Mesenchymal stem cell (in vitro differentiated cells and primary cell): ENCODE measurements around the gene PCSK6.

Experiments used
- DNase-seq: peaks from one replicate; pipeline ENCODE4 v3.0.0-alpha.2; 2013
- H2AFZ ChIP-seq: one replicate; pipeline ENCODE4 v1.6.1; 2013; ENCODE audit warnings: low read depth, mild to moderate bottlenecking, control low read depth, inconsistent platforms, low read length, moderate library complexity
- H2AK5ac ChIP-seq: 2 replicates; pipeline ENCODE4 v1.6.1; 2013; ENCODE audit warnings: low read length, moderate library complexity, mild to moderate bottlenecking, inconsistent platforms; ENCODE audit not compliant: severe bottlenecking
- H2BK120ac ChIP-seq: one replicate; pipeline ENCODE4 v1.6.1; 2013; ENCODE audit warnings: low read depth, mild to moderate bottlenecking, inconsistent platforms, low read length, moderate library complexity
- H2BK12ac ChIP-seq, 2 experiments: one replicate each; pipeline ENCODE4 v1.6.1; 2013; ENCODE audit warnings: inconsistent platforms in 2 of 2, low read length in 2 of 2, mild to moderate bottlenecking in 2 of 2, moderate library complexity in 2 of 2, control low read depth in 1 of 2
- H2BK15ac ChIP-seq: one replicate; pipeline ENCODE4 v1.6.1; 2013; ENCODE audit warnings: mild to moderate bottlenecking, low read depth, inconsistent platforms; ENCODE audit not compliant: poor library complexity, severe bottlenecking
- H2BK5ac ChIP-seq: 2 replicates; pipeline ENCODE4 v1.6.1; 2013; ENCODE audit warnings: low read depth, mild to moderate bottlenecking, low read length, control low read depth, inconsistent platforms; ENCODE audit not compliant: poor library complexity, severe bottlenecking
- H3K14ac ChIP-seq, 2 experiments: one replicate each; pipeline ENCODE4 v1.6.1; 2013; ENCODE audit warnings: inconsistent platforms in 2 of 2, low read length in 2 of 2, control low read depth in 1 of 2, mild to moderate bottlenecking in 1 of 2, moderate library complexity in 1 of 2
- H3K18ac ChIP-seq, 2 experiments: one replicate each; pipeline ENCODE4 v1.6.1; 2013; ENCODE audit warnings: inconsistent platforms in 2 of 2, low read length in 2 of 2, control low read depth in 1 of 2, low read depth in 1 of 2, mild to moderate bottlenecking in 1 of 2
- H3K23ac ChIP-seq, 2 experiments: one replicate each; pipeline ENCODE4 v1.6.1; 2013; ENCODE audit warnings: inconsistent platforms in 2 of 2, low read length in 2 of 2, mild to moderate bottlenecking in 2 of 2, moderate library complexity in 2 of 2, control low read depth in 1 of 2
- H3K27ac ChIP-seq: 2 replicates; pipeline ENCODE4 v1.5.1; 2013; ENCODE audit warnings: mild to moderate bottlenecking, moderate library complexity, low read length, control low read depth, inconsistent platforms; ENCODE audit not compliant: poor library complexity, severe bottlenecking
- H3K27me3 ChIP-seq, 2 experiments: 2 replicates each; pipeline versions ENCODE4 v1.6.1 to v1.7.0; 2013; ENCODE audit warnings: low read length in 2 of 2, mild to moderate bottlenecking in 2 of 2, moderate library complexity in 2 of 2, control low read depth in 1 of 2, inconsistent platforms in 1 of 2; ENCODE audit not compliant: control insufficient read depth in 1 of 2, insufficient read depth in 1 of 2
- H3K36me3 ChIP-seq, 2 experiments: 2 replicates each; pipeline versions ENCODE4 v1.6.1 to v1.7.0; 2013; ENCODE audit warnings: low read length in 2 of 2, control low read depth in 1 of 2, inconsistent platforms in 1 of 2, low read depth in 1 of 2, mild to moderate bottlenecking in 1 of 2; ENCODE audit not compliant: insufficient read depth in 2 of 2, control insufficient read depth in 1 of 2
- H3K4ac ChIP-seq, 2 experiments: one replicate each; pipeline ENCODE4 v1.6.1; 2013; ENCODE audit warnings: inconsistent platforms in 2 of 2, low read length in 2 of 2, mild to moderate bottlenecking in 2 of 2, moderate library complexity in 2 of 2, control low read depth in 1 of 2, low read depth in 1 of 2
- H3K4me1 ChIP-seq: 2 replicates; pipeline ENCODE4 v1.6.1; 2013; ENCODE audit warnings: low read depth, low read length, control low read depth; ENCODE audit not compliant: control insufficient read depth, insufficient read depth
- H3K4me2 ChIP-seq: 2 replicates; pipeline ENCODE4 v1.6.1; 2013; ENCODE audit warnings: low read length, mild to moderate bottlenecking, inconsistent platforms; ENCODE audit not compliant: poor library complexity, severe bottlenecking
- H3K4me3 ChIP-seq, 2 experiments: 2 replicates each; pipeline versions ENCODE4 v1.5.1 to v1.7.0; 2013; ENCODE audit warnings: low read length in 2 of 2, mild to moderate bottlenecking in 2 of 2, control low read depth in 1 of 2, low read depth in 1 of 2; ENCODE audit not compliant: insufficient read depth in 1 of 2
- H3K79me1 ChIP-seq: replicated peaks from 2 replicates; pipeline ENCODE4 v1.6.1; 2013; ENCODE audit warnings: mild to moderate bottlenecking, control low read depth, low read length, inconsistent platforms; ENCODE audit not compliant: poor library complexity, severe bottlenecking
- H3K9ac ChIP-seq: 2 replicates; pipeline ENCODE4 v1.7.0; 2013; ENCODE audit warnings: mild to moderate bottlenecking, low read length, moderate library complexity
- H3K9me3 ChIP-seq: 2 replicates; pipeline ENCODE4 v1.7.0; 2013; ENCODE audit warnings: mild to moderate bottlenecking, low read length; ENCODE audit not compliant: control insufficient read depth
- H4K8ac ChIP-seq: one replicate; pipeline ENCODE4 v1.6.1; 2013; ENCODE audit warnings: inconsistent platforms, mild to moderate bottlenecking, low read length, moderate library complexity
- H4K91ac ChIP-seq: one replicate; pipeline ENCODE4 v1.6.1; 2013; ENCODE audit warnings: mild to moderate bottlenecking, low read length, inconsistent platforms
- WGBS: methylation state at CpG from one replicate; pipeline ENCODE4 v1.1.7; 2013; ENCODE audit warnings: mixed read lengths; 5-methylcytosine and 5-hydroxymethylcytosine counted together

Gene PCSK6

GRCh38 chr15:101536875-101537405 is 47.4 kb upstream of the PCSK6 start:
- H3K4me1 ChIP-seq = no peaks in the 10 kb centered on the region
- peak overlapping the region in 1 of 2 experiments; percentile 13 for H3K18ac ChIP-seq
- no peaks in the 10 kb centered on the region for H3K79me1 ChIP-seq
- no peak overlapping the region for H2AFZ ChIP-seq
- no peak overlapping the region for H3K23ac ChIP-seq
- H3K9me3 ChIP-seq = peaks cover 4% of the 10 kb centered on the region
- H2BK15ac ChIP-seq = peak overlapping the region; percentile 13
- peak overlapping the region in 1 of 2 experiments; percentile 67 for H3K4ac ChIP-seq
- H3K4me3 ChIP-seq = no peak overlapping the region
- peak overlapping the region; percentile 65 for H4K8ac ChIP-seq
- no peak for DNase-seq
- no peak overlapping the region for H3K9ac ChIP-seq
- H3K4me2 ChIP-seq = no peak overlapping the region
- H2BK120ac ChIP-seq = peak overlapping the region; percentile 39
- H3K14ac ChIP-seq = no peak overlapping the region
- H2BK5ac ChIP-seq = no peak overlapping the region
- no peak overlapping the region for H3K27ac ChIP-seq
- H4K91ac ChIP-seq = peak overlapping the region; percentile 78
- peaks cover 13 to 28% of the 10 kb centered on the region in 2 experiments for H3K27me3 ChIP-seq
- no peak overlapping the region for H2AK5ac ChIP-seq
- 87% methylated on average over 19 of the region's 20 CpGs for WGBS
- no peaks in the 10 kb centered on the region for H3K36me3 ChIP-seq
- peak overlapping the region in 1 of 2 experiments; percentile 16 for H2BK12ac ChIP-seq

- Histone ChIP-seq H3K23ac (no peak overlapping the region), H3K36me3 (no peaks in the 10 kb centered on the region), H2BK12ac (peak overlapping the region; percentile 47 to 67), H3K9me3 (peaks cover 4% of the 10 kb centered on the region), H3K4me2 (no peak overlapping the region), H3K27ac (no peak overlapping the region), H4K91ac (peak overlapping the region; percentile 76), H3K14ac (no peak overlapping the region), H3K4me1 (no peaks in the 10 kb centered on the region), H3K18ac (peak overlapping the region in 1 of 2 experiments; percentile 51), H2BK120ac (peak overlapping the region; percentile 39), H3K79me1 (no peaks in the 10 kb centered on the region), H3K4ac (peak overlapping the region in 1 of 2 experiments; percentile 67), H2BK15ac (peak overlapping the region; percentile 30), H2AFZ (no peak overlapping the region), H3K9ac (no peak overlapping the region), H3K4me3 (no peak overlapping the region), H2AK5ac (no peak overlapping the region), H3K27me3 (peaks cover 13 to 31% of the 10 kb centered on the region in 2 experiments), H2BK5ac (no peak overlapping the region), H4K8ac (no peak overlapping the region)
- WGBS = 86% methylated on average over 24 of the region's 24 CpGs
- DNase-seq = no peak
These were observed 46.8 kb upstream of the PCSK6 start for GRCh38 chr15:101536166-101536874.

DNA sequence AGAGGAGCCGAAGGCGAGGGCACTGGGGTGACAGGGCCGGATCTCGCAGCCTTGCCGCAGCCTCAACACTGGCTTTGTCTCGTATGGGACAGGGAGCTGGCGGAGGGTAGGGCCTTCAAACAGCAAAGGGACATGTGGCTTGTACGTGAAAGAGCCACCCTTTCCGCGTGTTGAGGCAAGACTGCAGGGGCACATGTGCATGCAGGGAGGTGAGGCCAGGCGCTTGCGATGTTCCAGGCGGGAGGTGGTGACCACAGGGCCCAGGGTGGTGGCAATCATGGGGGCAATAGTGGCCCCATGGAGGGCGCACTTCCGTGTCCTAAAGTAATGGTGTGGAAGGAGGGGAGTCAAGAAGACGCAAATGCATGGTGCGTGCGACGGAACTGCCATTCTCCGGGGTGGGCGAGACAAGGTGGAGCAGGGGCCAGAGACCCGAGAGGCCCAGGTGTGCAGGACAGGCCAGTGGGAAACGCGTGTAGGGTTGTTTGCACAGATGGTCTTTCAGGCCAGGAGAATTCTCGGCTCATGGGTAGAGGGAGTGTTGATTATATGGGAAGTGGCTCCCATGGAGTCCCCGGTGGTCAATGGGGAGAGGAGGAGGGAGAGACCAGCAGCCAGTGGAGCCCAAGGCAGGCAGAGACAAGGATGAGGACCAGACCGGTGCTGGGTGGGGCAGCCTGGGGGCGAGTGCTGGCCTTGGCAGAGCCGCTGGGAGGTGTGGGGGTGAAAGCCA is 45.8 kb upstream of the PCSK6 start:
- H2AK5ac ChIP-seq = no peak overlapping the region
- DNase-seq = no peak
- H2BK5ac ChIP-seq = no peak overlapping the region
- H3K9me3 ChIP-seq = peaks cover 4% of the 10 kb centered on the region
- no peak overlapping the region for H4K8ac ChIP-seq
- H2BK120ac ChIP-seq = peak overlapping the region; percentile 11
- no peak overlapping the region for H3K9ac ChIP-seq
- no peak overlapping the region for H3K27ac ChIP-seq
- no peak overlapping the region for H2AFZ ChIP-seq
- H3K23ac ChIP-seq = no peak overlapping the region
- peaks cover 16 to 36% of the 10 kb centered on the region in 2 experiments for H3K27me3 ChIP-seq
- no peaks in the 10 kb centered on the region for H3K36me3 ChIP-seq
- no peak overlapping the region for H3K4me3 ChIP-seq
- H3K18ac ChIP-seq = peak overlapping the region in 1 of 2 experiments; percentile 6
- H4K91ac ChIP-seq = peak overlapping the region; percentile 78
- H2BK12ac ChIP-seq = peak overlapping the region; percentile 21 to 25
- no peak overlapping the region for H3K4ac ChIP-seq
- H3K4me1 ChIP-seq = peaks cover 2% of the 10 kb centered on the region
- no peak overlapping the region for H2BK15ac ChIP-seq
- 95% methylated on average over 29 of the region's 29 CpGs for WGBS
- H3K4me2 ChIP-seq = no peak overlapping the region
- no peaks in the 10 kb centered on the region for H3K79me1 ChIP-seq
- no peak overlapping the region for H3K14ac ChIP-seq

GRCh38 chr15:101534376-101534970 is 45.0 kb upstream of the PCSK6 start:
- H3K9ac ChIP-seq = no peak overlapping the region
- H2AK5ac ChIP-seq = no peak overlapping the region
- no peak overlapping the region for H3K14ac ChIP-seq
- no peak overlapping the region for H2AFZ ChIP-seq
- H3K27me3 ChIP-seq = peaks cover 16 to 36% of the 10 kb centered on the region in 2 experiments
- H2BK15ac ChIP-seq = no peak overlapping the region
- no peak overlapping the region for H2BK12ac ChIP-seq
- no peaks in the 10 kb centered on the region for H3K79me1 ChIP-seq
- no peak overlapping the region for H4K8ac ChIP-seq
- no peak overlapping the region for H2BK5ac ChIP-seq
- H3K18ac ChIP-seq = no peak overlapping the region
- H3K4me2 ChIP-seq = no peak overlapping the region
- peak overlapping the region; percentile 34 for H4K91ac ChIP-seq
- no peak overlapping the region for H3K4me3 ChIP-seq
- no peaks in the 10 kb centered on the region for H3K36me3 ChIP-seq
- no peak overlapping the region for H2BK120ac ChIP-seq
- H3K23ac ChIP-seq = no peak overlapping the region
- no peak for DNase-seq
- H3K4me1 ChIP-seq = peaks cover 6% of the 10 kb centered on the region
- peaks cover 4% of the 10 kb centered on the region for H3K9me3 ChIP-seq
- H3K4ac ChIP-seq = no peak overlapping the region
- 91% methylated on average over 21 of the region's 21 CpGs for WGBS
- no peak overlapping the region for H3K27ac ChIP-seq
